GM21825 (cell line): ENCODE data around the gene FNDC7.
"Not testable (repeated sequence)": the region's sequence is repeated elsewhere in the genome, so short reads cannot be mapped to it uniquely, and the experiment has no call there.

Experiments
- ATAC-seq: cut with Tn5 transposase; IDR thresholded peaks from one replicate; pipeline ENCODE4 v1.9.1; 2021; ENCODE audit warnings: mild to moderate bottlenecking, moderate library complexity; ENCODE audit not compliant: unreplicated experiment

Gene FNDC7

GRCh38 chr1:108734171-108734865 is 21.6 kb downstream of the FNDC7 start:
- ATAC-seq = no peak

- no peak for ATAC-seq
Measured at GRCh38 chr1:108742253-108742652, 29.5 kb downstream of the FNDC7 start.

- no peak for ATAC-seq
Measured at GRCh38 chr1:108745980-108746381, 33.3 kb downstream of the FNDC7 start.

- ATAC-seq = peak; percentile 91
Measured at GRCh38 chr1:108746382-108747170, 33.9 kb downstream of the FNDC7 start, which contains the start of gene STXBP3. TSS of gene STXBP3 (plus strand) at chr1:108746674. CDS start at chr1:108746738, 64 bp downstream.

- ATAC-seq = peak; percentile 27
Measured at GRCh38 chr1:108747171-108747850, 34.6 kb downstream of the FNDC7 start.

- ATAC-seq = no peak
Measured at GRCh38 chr1:108747898-108748297, 35.2 kb downstream of the FNDC7 start.

- no peak for ATAC-seq
Measured at GRCh38 chr1:108749081-108749480, 36.4 kb downstream of the FNDC7 start.

- no peak for ATAC-seq
Measured at GRCh38 chr1:108750476-108751181, 37.9 kb downstream of the FNDC7 start.

- ATAC-seq = no peak
Measured at GRCh38 chr1:108753363-108753762, 40.7 kb downstream of the FNDC7 start.

GRCh38 chr1:108758796-108759195 is 46.1 kb downstream of the FNDC7 start:
- no peak for ATAC-seq

- ATAC-seq = no peak
Measured at GRCh38 chr1:108767115-108767514, 54.4 kb downstream of the FNDC7 start.

- no peak for ATAC-seq
Measured at GRCh38 chr1:108767708-108768107, 55.0 kb downstream of the FNDC7 start.

GRCh38 chr1:108777839-108778238 is 65.1 kb downstream of the FNDC7 start:
- no peak for ATAC-seq

- no peak for ATAC-seq
Measured at GRCh38 chr1:108779455-108779854, 66.7 kb downstream of the FNDC7 start.

- no peak for ATAC-seq
Measured at GRCh38 chr1:108780937-108781574, 68.3 kb downstream of the FNDC7 start.

- ATAC-seq = not testable (repeated sequence)
Measured at GRCh38 chr1:108781575-108781944, 68.9 kb downstream of the FNDC7 start.

GRCh38 chr1:108785264-108785663 is 72.6 kb downstream of the FNDC7 start:
- ATAC-seq = no peak

- no peak for ATAC-seq
Measured at GRCh38 chr1:108785880-108786279, 73.2 kb downstream of the FNDC7 start.

GRCh38 chr1:108791790-108792189 is 79.1 kb downstream of the FNDC7 start:
- no peak for ATAC-seq
